Epithelial cell of esophagus (primary cell): ENCODE data around the gene ADGRL2.

Experiments used
- DNase-seq: peaks from one replicate; pipeline ENCODE4 v3.0.0; 2010; ENCODE audit warnings: low read depth
- H3K4me3 ChIP-seq: 2 replicates; pipeline ENCODE4 v1.5.1; 2011; ENCODE audit warnings: mild to moderate bottlenecking, low read length, control low read depth
- TF ChIP-seq, protein P1 (sequence below): IDR thresholded peaks from 2 replicates; pipeline ENCODE4 v1.5.1; 2011; ENCODE audit warnings: low read depth, mild to moderate bottlenecking, low read length, control low read depth, inconsistent platforms; ENCODE audit not compliant: insufficient read depth; ENCODE audit errors: missing control alignments

The ADGRL2 gene

DNA sequence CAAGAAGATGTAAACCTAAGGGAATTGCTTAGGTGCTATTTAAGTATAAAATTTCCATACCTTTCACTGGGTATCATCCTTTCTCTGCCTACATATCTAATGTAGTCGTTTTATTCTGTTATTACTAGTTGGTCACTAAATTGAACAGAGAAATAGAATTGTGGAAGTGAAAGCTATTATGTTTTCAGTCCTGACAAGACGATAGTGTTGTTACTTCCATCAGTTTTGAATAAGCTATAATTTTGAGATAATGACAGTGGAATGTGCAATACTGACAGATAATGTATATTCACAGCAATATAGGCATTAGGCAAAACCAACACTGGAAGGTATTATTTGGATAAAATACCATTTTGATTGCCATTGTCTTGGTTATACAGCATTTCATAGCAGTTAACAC is 181.8 kb downstream of the ADGRL2 start:
- no peak for DNase-seq
- TF ChIP-seq, protein P1, sequence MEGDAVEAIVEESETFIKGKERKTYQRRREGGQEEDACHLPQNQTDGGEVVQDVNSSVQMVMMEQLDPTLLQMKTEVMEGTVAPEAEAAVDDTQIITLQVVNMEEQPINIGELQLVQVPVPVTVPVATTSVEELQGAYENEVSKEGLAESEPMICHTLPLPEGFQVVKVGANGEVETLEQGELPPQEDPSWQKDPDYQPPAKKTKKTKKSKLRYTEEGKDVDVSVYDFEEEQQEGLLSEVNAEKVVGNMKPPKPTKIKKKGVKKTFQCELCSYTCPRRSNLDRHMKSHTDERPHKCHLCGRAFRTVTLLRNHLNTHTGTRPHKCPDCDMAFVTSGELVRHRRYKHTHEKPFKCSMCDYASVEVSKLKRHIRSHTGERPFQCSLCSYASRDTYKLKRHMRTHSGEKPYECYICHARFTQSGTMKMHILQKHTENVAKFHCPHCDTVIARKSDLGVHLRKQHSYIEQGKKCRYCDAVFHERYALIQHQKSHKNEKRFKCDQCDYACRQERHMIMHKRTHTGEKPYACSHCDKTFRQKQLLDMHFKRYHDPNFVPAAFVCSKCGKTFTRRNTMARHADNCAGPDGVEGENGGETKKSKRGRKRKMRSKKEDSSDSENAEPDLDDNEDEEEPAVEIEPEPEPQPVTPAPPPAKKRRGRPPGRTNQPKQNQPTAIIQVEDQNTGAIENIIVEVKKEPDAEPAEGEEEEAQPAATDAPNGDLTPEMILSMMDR, result no peak
- H3K4me3 ChIP-seq, result no peak overlapping the region

DNA sequence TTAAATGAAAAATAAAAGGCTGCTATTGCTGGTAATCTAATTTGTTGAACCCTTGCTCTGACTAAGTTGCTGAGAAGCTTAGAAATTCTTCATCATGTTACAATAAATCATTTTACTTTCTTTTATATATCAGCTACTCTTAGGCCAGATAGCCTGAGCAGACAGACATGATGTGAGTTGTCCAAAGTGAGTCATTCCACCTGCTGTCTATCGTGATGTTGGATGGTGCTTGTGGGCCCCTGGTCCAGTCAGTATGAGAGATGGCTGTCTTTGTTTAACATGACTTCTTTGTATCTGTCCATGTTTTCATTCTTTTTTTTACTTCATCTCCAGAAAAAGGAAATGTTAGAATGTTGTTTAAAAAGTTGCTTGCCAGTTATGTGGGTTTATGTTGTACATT is 188.8 kb downstream of the ADGRL2 start:
- DNase-seq, result peak; percentile 31
- TF ChIP-seq, protein P1, result no peak
- H3K4me3 ChIP-seq, result no peak overlapping the region

DNA sequence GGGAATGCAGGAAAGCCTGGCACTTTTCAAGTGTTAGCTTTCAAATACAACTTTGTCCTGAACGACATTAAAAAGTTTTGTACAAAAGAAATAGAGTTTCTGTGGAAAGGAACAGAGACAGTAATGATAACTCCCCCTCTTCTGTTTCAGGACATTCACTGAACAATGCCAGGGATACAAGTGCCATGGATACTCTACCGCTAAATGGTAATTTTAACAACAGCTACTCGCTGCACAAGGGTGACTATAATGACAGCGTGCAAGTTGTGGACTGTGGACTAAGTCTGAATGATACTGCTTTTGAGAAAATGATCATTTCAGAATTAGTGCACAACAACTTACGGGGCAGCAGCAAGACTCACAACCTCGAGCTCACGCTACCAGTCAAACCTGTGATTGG is 189.5 kb downstream of the ADGRL2 start:
- DNase-seq, result no peak
- no peak overlapping the region for H3K4me3 ChIP-seq
- TF ChIP-seq, protein P1, result no peak

DNA sequence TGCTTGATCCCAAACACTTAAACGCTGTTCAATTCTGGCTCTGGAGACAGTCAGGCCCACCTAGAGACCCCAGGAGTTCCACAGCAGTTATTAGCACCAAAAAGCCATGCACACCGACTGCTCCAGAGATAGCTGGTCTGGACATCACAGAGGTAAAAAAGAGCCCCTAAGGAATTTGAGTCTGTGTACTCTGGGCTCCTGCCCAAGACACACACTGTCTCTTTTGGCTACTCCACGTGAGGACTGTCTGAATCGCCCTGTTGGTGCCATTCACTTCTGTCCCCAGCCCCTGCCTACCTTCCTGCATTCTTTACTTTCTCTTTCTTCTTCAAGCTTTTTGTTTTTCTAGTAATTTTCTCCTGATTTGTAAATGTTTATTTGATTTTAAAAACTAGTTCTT is 197.4 kb downstream of the ADGRL2 start:
- no peak overlapping the region for H3K4me3 ChIP-seq
- DNase-seq, result no peak
- TF ChIP-seq, protein P1, result no peak

DNA sequence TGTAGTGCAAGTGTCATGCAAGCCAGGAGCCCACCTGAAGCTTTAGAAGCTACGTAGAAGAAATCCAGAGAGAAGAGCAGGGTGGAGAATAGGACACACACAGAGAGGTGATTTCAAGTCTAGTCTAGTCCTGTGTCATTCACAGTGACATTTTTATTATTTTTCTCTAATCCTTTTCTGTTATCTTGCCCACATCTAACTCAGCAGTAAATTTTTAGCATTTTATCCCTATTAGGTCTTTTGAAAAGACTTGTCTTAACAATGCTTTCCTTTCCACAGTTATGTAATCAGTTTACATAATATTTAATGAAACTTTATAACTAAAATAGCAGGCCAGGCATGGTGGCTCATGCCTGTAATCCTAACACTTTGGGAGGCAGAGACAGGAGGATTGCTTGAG is 198.6 kb downstream of the ADGRL2 start:
- H3K4me3 ChIP-seq, result no peak overlapping the region
- peak; percentile 32 for DNase-seq
- TF ChIP-seq, protein P1, result no peak

DNA sequence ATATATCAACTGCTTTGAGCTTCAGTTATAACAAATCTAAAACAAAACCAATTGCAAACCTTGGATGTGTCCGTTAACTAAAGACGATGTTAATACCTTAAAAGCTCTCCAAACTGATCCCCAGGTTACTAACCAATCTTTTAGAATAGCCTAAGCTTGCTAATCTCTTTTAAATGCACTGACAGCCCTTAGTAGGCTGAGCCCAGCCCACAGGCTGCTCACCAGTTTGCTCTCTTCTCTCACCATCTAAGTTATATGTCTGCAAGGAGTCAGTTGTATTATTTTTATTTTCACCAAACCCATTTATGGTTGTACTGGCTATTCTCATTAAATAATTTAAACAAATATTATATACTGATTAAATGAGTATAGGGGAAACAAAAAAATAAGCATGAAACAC is 199.5 kb downstream of the ADGRL2 start:
- TF ChIP-seq, protein P1, result no peak
- no peak overlapping the region for H3K4me3 ChIP-seq
- no peak for DNase-seq

DNA sequence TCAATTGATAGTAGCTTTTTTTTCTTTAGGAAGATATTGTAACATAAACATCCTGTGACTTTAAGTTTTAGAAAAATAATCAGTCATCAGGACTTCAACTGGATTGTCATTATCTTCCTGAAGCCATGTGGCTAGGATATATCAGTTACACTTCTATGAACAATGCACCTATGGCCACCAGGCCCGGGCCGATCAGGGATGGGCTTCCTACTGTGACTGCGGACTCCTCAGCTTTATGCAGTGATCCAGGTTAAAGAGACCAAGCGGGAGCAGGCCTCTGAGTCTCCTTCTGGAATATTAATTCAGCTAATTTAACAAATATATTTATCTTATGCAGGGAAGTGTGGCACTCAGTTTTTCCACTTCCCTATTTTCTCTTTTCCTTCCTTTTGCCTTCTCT is 200.6 kb downstream of the ADGRL2 start:
- TF ChIP-seq, protein P1, result no peak
- no peak overlapping the region for H3K4me3 ChIP-seq
- DNase-seq, result no peak
